ENCODE measurements around the gene SEMA3A. TPM values are rescaled to one million over a fixed set of nuclear protein-coding genes. Genes with fewer than 3 reads are reported as not detected.
A peak's percentile ranks its signal among the peaks of the same experiment; 100 is the strongest.

The SEMA3A gene
- total and polyA plus RNA-seq, 2 donors (not counting 1 experiment from before 2014, with no cell fraction given): 45.2 to 60.8 TPM

DNA sequence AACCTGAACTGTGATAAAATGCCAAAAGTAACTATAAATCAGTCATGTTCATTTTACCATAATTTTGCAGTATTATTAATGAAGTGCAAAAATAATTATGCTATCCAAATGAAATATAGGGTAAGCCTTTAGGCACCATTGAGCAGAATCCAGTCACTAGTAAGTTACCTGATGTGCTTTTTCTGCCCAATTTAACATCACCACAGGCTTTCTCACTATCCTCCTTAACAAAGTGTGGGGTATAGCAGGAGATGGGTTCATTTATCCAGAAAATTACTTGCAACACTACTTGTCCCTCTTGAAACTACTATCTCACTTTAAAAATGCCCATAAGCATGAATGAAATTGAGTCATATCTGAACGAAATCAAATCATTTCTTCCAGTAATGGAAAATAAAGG lies 211.0 kb downstream of the SEMA3A start:
- no peaks in the 10 kb centered on the region for H3K79me2 ChIP-seq (ENCODE audit: control insufficient read depth, insufficient read depth, low read length)
- no peaks in the 10 kb centered on the region for H3K27me3 ChIP-seq (ENCODE audit: control insufficient read depth, insufficient read depth, low read length)
- H3K9me3 ChIP-seq (ENCODE audit: control insufficient read depth, insufficient read depth, low read depth, low read length): no peaks in the 10 kb centered on the region
- no peak overlapping the region for H3K9ac ChIP-seq (ENCODE audit: insufficient read depth, low read length)
- no peak for DNase-seq (ENCODE audit: low read depth in 2 of 2)
- no peak overlapping the region for H3K4me3 ChIP-seq (replicated peaks in 1 of 4; ENCODE audit: control extremely low read depth in 1 of 4, insufficient read depth in 1 of 4, low read depth in 3 of 4, low read length in 4 of 4)
- H3K4me2 ChIP-seq (ENCODE audit: extremely low read depth, insufficient read depth, low read length): no peak overlapping the region
- no peaks in the 10 kb centered on the region for H4K20me1 ChIP-seq (ENCODE audit: control insufficient read depth, extremely low read depth, insufficient read depth, low read length)
- H3K36me3 ChIP-seq (ENCODE audit: control insufficient read depth, insufficient read depth, low read length): no peaks in the 10 kb centered on the region
- H2AFZ ChIP-seq (ENCODE audit: low read length): no peak overlapping the region
- H3K27ac ChIP-seq (ENCODE audit: insufficient read depth, low read length): no peak overlapping the region
- TF ChIP-seq EZH2 (IDR thresholded peaks at IDR 0.05; ENCODE audit: low read length, missing control alignments): no peak
- H3K4me1 ChIP-seq (ENCODE audit: control insufficient read depth, extremely low read depth, insufficient read depth, low read length): no peaks in the 10 kb centered on the region

DNA sequence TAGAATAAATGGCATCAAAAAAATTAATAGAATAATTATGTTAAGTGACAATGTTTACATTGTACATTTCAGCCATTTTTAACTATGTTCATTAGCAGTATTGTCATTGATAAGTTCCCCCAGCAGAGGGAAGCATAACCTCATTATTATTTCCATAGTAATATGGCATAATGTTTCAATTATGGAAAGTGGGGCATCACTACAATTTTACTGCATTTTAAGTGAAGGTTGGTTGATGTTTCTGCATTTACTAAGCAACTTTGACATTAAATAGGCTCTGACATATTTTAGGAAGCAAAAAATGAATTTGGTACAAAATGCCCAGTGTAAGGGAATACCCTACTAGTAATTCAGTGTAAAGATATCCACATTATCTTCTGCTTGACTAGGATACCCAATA lies 218.3 kb downstream of the SEMA3A start:
- H3K27me3 ChIP-seq (ENCODE audit: control insufficient read depth, insufficient read depth, low read length): no peaks in the 10 kb centered on the region
- no peaks in the 10 kb centered on the region for H3K36me3 ChIP-seq (ENCODE audit: control insufficient read depth, insufficient read depth, low read length)
- H3K4me1 ChIP-seq (ENCODE audit: control insufficient read depth, extremely low read depth, insufficient read depth, low read length): no peaks in the 10 kb centered on the region
- no peak overlapping the region for H3K9ac ChIP-seq (ENCODE audit: insufficient read depth, low read length)
- no peak overlapping the region for H3K27ac ChIP-seq (ENCODE audit: insufficient read depth, low read length)
- H3K9me3 ChIP-seq (ENCODE audit: control insufficient read depth, insufficient read depth, low read depth, low read length): no peaks in the 10 kb centered on the region
- TF ChIP-seq, protein P1, sequence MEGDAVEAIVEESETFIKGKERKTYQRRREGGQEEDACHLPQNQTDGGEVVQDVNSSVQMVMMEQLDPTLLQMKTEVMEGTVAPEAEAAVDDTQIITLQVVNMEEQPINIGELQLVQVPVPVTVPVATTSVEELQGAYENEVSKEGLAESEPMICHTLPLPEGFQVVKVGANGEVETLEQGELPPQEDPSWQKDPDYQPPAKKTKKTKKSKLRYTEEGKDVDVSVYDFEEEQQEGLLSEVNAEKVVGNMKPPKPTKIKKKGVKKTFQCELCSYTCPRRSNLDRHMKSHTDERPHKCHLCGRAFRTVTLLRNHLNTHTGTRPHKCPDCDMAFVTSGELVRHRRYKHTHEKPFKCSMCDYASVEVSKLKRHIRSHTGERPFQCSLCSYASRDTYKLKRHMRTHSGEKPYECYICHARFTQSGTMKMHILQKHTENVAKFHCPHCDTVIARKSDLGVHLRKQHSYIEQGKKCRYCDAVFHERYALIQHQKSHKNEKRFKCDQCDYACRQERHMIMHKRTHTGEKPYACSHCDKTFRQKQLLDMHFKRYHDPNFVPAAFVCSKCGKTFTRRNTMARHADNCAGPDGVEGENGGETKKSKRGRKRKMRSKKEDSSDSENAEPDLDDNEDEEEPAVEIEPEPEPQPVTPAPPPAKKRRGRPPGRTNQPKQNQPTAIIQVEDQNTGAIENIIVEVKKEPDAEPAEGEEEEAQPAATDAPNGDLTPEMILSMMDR (conservative IDR thresholded peaks at IDR 0.05 in 1 of 2, IDR thresholded peaks at IDR 0.05 in 1 of 2; ENCODE audit: low read depth in 1 of 2, low read length in 2 of 2): peak; percentile 14 to 48
- no peak for TF ChIP-seq EZH2 (IDR thresholded peaks at IDR 0.05; ENCODE audit: low read length, missing control alignments)
- H3K4me3 ChIP-seq (replicated peaks in 1 of 4; ENCODE audit: control extremely low read depth in 1 of 4, insufficient read depth in 1 of 4, low read depth in 3 of 4, low read length in 4 of 4): no peak overlapping the region
- no peaks in the 10 kb centered on the region for H4K20me1 ChIP-seq (ENCODE audit: control insufficient read depth, extremely low read depth, insufficient read depth, low read length)
- no peak overlapping the region for H3K4me2 ChIP-seq (ENCODE audit: extremely low read depth, insufficient read depth, low read length)
- H3K79me2 ChIP-seq (ENCODE audit: control insufficient read depth, insufficient read depth, low read length): no peaks in the 10 kb centered on the region
- no peak overlapping the region for H2AFZ ChIP-seq (ENCODE audit: low read length)
- peak; percentile 10 to 67 for DNase-seq (ENCODE audit: low read depth in 2 of 2)

DNA sequence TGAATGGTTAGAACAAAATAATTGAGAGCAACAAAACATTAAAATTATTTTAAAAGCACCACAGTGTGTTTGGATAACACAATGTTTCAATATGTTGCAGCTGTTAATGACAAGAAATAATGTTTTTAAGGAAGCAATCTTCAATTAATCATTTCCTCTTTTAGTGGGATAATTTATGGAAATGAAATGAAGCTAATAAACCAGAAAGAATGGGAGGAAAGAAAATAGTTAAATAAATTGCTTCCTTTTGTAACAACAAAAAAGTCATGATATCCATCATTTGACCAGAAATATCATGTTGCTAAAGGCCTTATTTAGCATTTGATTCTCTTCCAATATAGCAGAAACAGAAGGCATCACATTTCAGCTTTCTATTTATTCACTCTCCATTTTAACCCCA lies 224.5 kb downstream of the SEMA3A start:
- Histone ChIP-seq H3K27ac (ENCODE audit: insufficient read depth, low read length) (no peak overlapping the region), H4K20me1 (ENCODE audit: control insufficient read depth, extremely low read depth, insufficient read depth, low read length) (no peaks in the 10 kb centered on the region), H3K36me3 (ENCODE audit: control insufficient read depth, insufficient read depth, low read length) (no peaks in the 10 kb centered on the region), H3K9me3 (ENCODE audit: control insufficient read depth, insufficient read depth, low read depth, low read length) (no peaks in the 10 kb centered on the region), H3K9ac (ENCODE audit: insufficient read depth, low read length) (no peak overlapping the region), H3K4me3 (replicated peaks in 1 of 4; ENCODE audit: control extremely low read depth in 1 of 4, insufficient read depth in 1 of 4, low read depth in 3 of 4, low read length in 4 of 4) (no peak overlapping the region), H3K27me3 (ENCODE audit: control insufficient read depth, insufficient read depth, low read length) (no peaks in the 10 kb centered on the region), H2AFZ (ENCODE audit: low read length) (no peak overlapping the region), H3K4me1 (ENCODE audit: control insufficient read depth, extremely low read depth, insufficient read depth, low read length) (no peaks in the 10 kb centered on the region), H3K79me2 (ENCODE audit: control insufficient read depth, insufficient read depth, low read length) (no peaks in the 10 kb centered on the region), H3K4me2 (ENCODE audit: extremely low read depth, insufficient read depth, low read length) (no peak overlapping the region)
- peak in 1 of 2 donors; percentile 43 for DNase-seq (ENCODE audit: low read depth in 2 of 2)
- no peak for TF ChIP-seq EZH2 (IDR thresholded peaks at IDR 0.05; ENCODE audit: low read length, missing control alignments)
- TF ChIP-seq, protein P1 (conservative IDR thresholded peaks at IDR 0.05 in 1 of 2, IDR thresholded peaks at IDR 0.05 in 1 of 2; ENCODE audit: low read depth in 1 of 2, low read length in 2 of 2): no peak
